H9 (cell line): ENCODE data around the gene STYXL1. TPM values are rescaled to one million over a fixed set of nuclear protein-coding genes. Genes with fewer than 3 reads are reported as not detected.
A peak's percentile ranks its signal among the peaks of the same experiment; 100 is the strongest.

Experiments used
- DNase-seq: peaks from one replicate; pipeline ENCODE4 v3.0.0-alpha.2; 2017
- H2AFZ ChIP-seq: one replicate; pipeline ENCODE4 v1.6.1; 2013; ENCODE audit warnings: mild to moderate bottlenecking, low read length, control low read depth, moderate library complexity
- H2AK5ac ChIP-seq: 2 replicates; pipeline ENCODE4 v1.6.1; 2013; ENCODE audit warnings: low read length, control low read depth, mixed read lengths; ENCODE audit not compliant: insufficient read length
- H2BK120ac ChIP-seq: one replicate; pipeline ENCODE4 v1.6.1; 2013; ENCODE audit warnings: low read depth, mild to moderate bottlenecking, low read length, control low read depth, inconsistent platforms; ENCODE audit not compliant: poor library complexity, severe bottlenecking
- H2BK12ac ChIP-seq: 2 replicates; pipeline ENCODE4 v1.6.1; 2013; ENCODE audit warnings: low read length, control low read depth, mixed read lengths, low read depth; ENCODE audit not compliant: insufficient read length
- H2BK15ac ChIP-seq: 2 replicates; pipeline ENCODE4 v1.6.1; 2013; ENCODE audit warnings: low read depth, low read length, control low read depth
- H2BK20ac ChIP-seq: one replicate; pipeline ENCODE4 v1.6.1; 2013; ENCODE audit warnings: low read depth, mild to moderate bottlenecking, low read length, control low read depth, inconsistent platforms; ENCODE audit not compliant: poor library complexity, severe bottlenecking
- H2BK5ac ChIP-seq: 2 replicates; pipeline ENCODE4 v1.6.1; 2013; ENCODE audit warnings: low read length, control low read depth, mixed read lengths; ENCODE audit not compliant: insufficient read length
- H3K14ac ChIP-seq: 2 replicates; pipeline ENCODE4 v1.6.1; 2013; ENCODE audit warnings: low read length, control low read depth; ENCODE audit not compliant: insufficient read depth
- H3K18ac ChIP-seq: 2 replicates; pipeline ENCODE4 v1.6.1; 2013; ENCODE audit warnings: low read depth, mild to moderate bottlenecking, mixed read lengths, low read length, control low read depth; ENCODE audit not compliant: insufficient read length
- H3K23ac ChIP-seq: 2 replicates; pipeline ENCODE4 v1.6.1; 2013; ENCODE audit warnings: low read length, control low read depth, mixed read lengths, low read depth; ENCODE audit not compliant: insufficient read length
- H3K23me2 ChIP-seq: 2 replicates; pipeline ENCODE4 v1.6.1; 2013; ENCODE audit warnings: low read depth, mild to moderate bottlenecking, mixed read lengths, low read length, control low read depth; ENCODE audit not compliant: insufficient read length, poor library complexity, severe bottlenecking
- H3K27ac ChIP-seq: 2 replicates; pipeline ENCODE4 v1.5.1; 2013; ENCODE audit warnings: low read length, control low read depth, mixed read lengths, low read depth; ENCODE audit not compliant: insufficient read length
- H3K27me3 ChIP-seq: 2 replicates; pipeline ENCODE4 v1.6.1; 2013; ENCODE audit warnings: low read length, control low read depth, inconsistent platforms; ENCODE audit not compliant: insufficient read depth
- H3K4ac ChIP-seq: 2 replicates; pipeline ENCODE4 v1.6.1; 2013; ENCODE audit warnings: low read depth, mild to moderate bottlenecking, control low read depth, inconsistent platforms, low read length, moderate library complexity
- H3K4me1 ChIP-seq: 2 replicates; pipeline ENCODE4 v1.6.1; 2013; ENCODE audit warnings: low read length, control low read depth, inconsistent platforms; ENCODE audit not compliant: insufficient read depth
- H3K4me2 ChIP-seq: 2 replicates; pipeline ENCODE4 v1.6.1; 2013; ENCODE audit warnings: low read length, control low read depth, mixed read lengths; ENCODE audit not compliant: insufficient read length, insufficient read depth
- H3K56ac ChIP-seq: 2 replicates; pipeline ENCODE4 v1.6.1; 2013; ENCODE audit warnings: low read depth, mild to moderate bottlenecking, mixed read lengths, low read length, control low read depth; ENCODE audit not compliant: insufficient read length
- H3K79me1 ChIP-seq: 2 replicates; pipeline ENCODE4 v1.6.1; 2013; ENCODE audit warnings: low read depth, mild to moderate bottlenecking, moderate library complexity, low read length, control low read depth, inconsistent platforms; ENCODE audit not compliant: insufficient read depth, poor library complexity, severe bottlenecking
- H3K79me2 ChIP-seq: 2 replicates; pipeline ENCODE4 v1.6.1; 2013; ENCODE audit warnings: low read length, control low read depth, inconsistent platforms; ENCODE audit not compliant: insufficient read depth
- H3K9ac ChIP-seq: 2 replicates; pipeline ENCODE4 v1.6.1; 2013; ENCODE audit warnings: low read length, control low read depth, mixed read lengths; ENCODE audit not compliant: insufficient read length; ENCODE audit errors: extremely low read depth
- H3K9me3 ChIP-seq: one replicate; pipeline ENCODE4 v1.6.1; 2013; ENCODE audit warnings: low read depth, low read length, inconsistent platforms; ENCODE audit not compliant: control insufficient read depth
- H3T11ph ChIP-seq: one replicate; pipeline ENCODE4 v1.6.1; 2013; ENCODE audit warnings: mild to moderate bottlenecking, low read length, control low read depth, inconsistent platforms
- H4K20me1 ChIP-seq: one replicate; pipeline ENCODE4 v1.6.1; 2013; ENCODE audit not compliant: control insufficient read depth, insufficient read length, insufficient read depth
- H4K5ac ChIP-seq: 2 replicates; pipeline ENCODE4 v1.6.1; 2013; ENCODE audit warnings: low read depth, mild to moderate bottlenecking, mixed read lengths, low read length, control low read depth; ENCODE audit not compliant: insufficient read length
- H4K8ac ChIP-seq: replicated peaks from 2 replicates; pipeline ENCODE4 v1.6.1; 2013; ENCODE audit warnings: low read length, control low read depth, mixed read lengths, low read depth; ENCODE audit not compliant: insufficient read length
- H4K91ac ChIP-seq: 2 replicates; pipeline ENCODE4 v1.6.1; 2013; ENCODE audit warnings: low read depth, mild to moderate bottlenecking, moderate library complexity, mixed read lengths, low read length, control low read depth; ENCODE audit not compliant: insufficient read length
- H3K27ac Mint-ChIP-seq, 3 experiments: 2 replicates in 2 of 3; 3 replicates in 1 of 3; pipeline ENCODE4 v1.8.0; 2020 to 2021; ENCODE audit warnings: mixed read lengths in 3 of 3, mild to moderate bottlenecking in 1 of 3, moderate library complexity in 1 of 3
- H3K27me3 Mint-ChIP-seq: 2 replicates; pipeline ENCODE4 v1.8.0; 2021; ENCODE audit warnings: low read depth, mild to moderate bottlenecking, moderate library complexity, mixed read lengths
- H3K36me3 Mint-ChIP-seq, 3 experiments: 2 replicates in 2 of 3; 3 replicates in 1 of 3; pipeline ENCODE4 v1.8.0; 2020 to 2021; ENCODE audit warnings: low read depth in 3 of 3, mixed read lengths in 3 of 3; ENCODE audit not compliant: insufficient read depth in 1 of 3
- H3K4me1 Mint-ChIP-seq, 2 experiments: 2 replicates each; pipeline ENCODE4 v1.8.0; 2020; ENCODE audit warnings: mixed read lengths in 2 of 2
- H3K4me3 Mint-ChIP-seq, 2 experiments: 2 replicates in 1 of 2; 3 replicates in 1 of 2; pipeline ENCODE4 v1.8.0; 2020 to 2021; ENCODE audit warnings: mild to moderate bottlenecking in 2 of 2, mixed read lengths in 2 of 2, moderate library complexity in 1 of 2
- H3K9me3 Mint-ChIP-seq, 2 experiments: 2 replicates in 1 of 2; 3 replicates in 1 of 2; pipeline ENCODE4 v1.8.0; 2020; ENCODE audit warnings: mild to moderate bottlenecking in 2 of 2, mixed read lengths in 2 of 2, moderate library complexity in 1 of 2
- CTCF ChIP-seq: fragments of 200-600 bp; sonication (generic); conservative IDR thresholded peaks from 3 replicates; pipeline ENCODE4 v1.8.0; 2021; ENCODE audit warnings: antibody characterized with exemption, mild to moderate bottlenecking
- WGBS: extraction: QIAGEN DNeasy Blood & Tissue Kit; methylation state at CpG from one replicate; pipeline ENCODE4 v1.1.7; 2013; ENCODE audit warnings: missing lambda C conversion rate, low lambda C conversion rate, mixed read lengths; ENCODE audit not compliant: insufficient read length; ENCODE audit errors: extremely low coverage; 5-methylcytosine and 5-hydroxymethylcytosine counted together
- total RNA-seq: library from RNA; stranded (reverse); gene quantifications from 2 replicates; pipeline ENCODE4 v1.2.1, GENCODE V29; 2021

STYXL1 gene
- total RNA-seq, 1 experiment from 2014 or later: 38.7 TPM

DNA sequence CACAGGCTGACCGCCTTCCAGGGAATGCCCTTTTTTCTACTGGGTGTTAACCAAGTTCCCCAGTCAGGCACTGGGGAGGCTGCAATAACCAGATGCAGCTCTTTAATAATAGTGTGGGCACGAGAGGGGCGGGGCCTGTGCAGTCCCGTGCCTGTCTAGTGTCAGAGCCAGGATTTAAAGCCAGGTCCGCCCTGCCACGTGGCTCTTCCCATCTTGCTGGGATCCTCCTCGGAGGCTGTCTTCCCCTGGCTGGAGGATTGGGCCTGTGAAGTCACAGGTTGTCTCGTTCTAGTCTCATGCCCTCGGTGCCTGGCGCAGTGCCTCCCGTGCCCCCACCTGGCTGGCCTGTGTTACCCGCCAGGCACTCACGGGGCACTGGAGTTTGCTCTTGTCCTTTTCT is 78.6 kb downstream of the STYXL1 start:
- H3K4me3 Mint-ChIP-seq: no peak overlapping the region
- H4K5ac ChIP-seq: no peak overlapping the region
- no peak overlapping the region for H2BK12ac ChIP-seq
- no peak overlapping the region for H2BK120ac ChIP-seq
- no peaks in the 10 kb centered on the region for H3K79me1 ChIP-seq
- no peak overlapping the region for H3K56ac ChIP-seq
- H3K23me2 ChIP-seq: no peaks in the 10 kb centered on the region
- H3K4me2 ChIP-seq: no peak overlapping the region
- H4K20me1 ChIP-seq: no peaks in the 10 kb centered on the region
- no peak overlapping the region for H2BK20ac ChIP-seq
- TF ChIP-seq CTCF: no peak
- no CpG with 5 or more reads among the region's 13 CpGs for WGBS
- H3K9me3 Mint-ChIP-seq: no peaks in the 10 kb centered on the region
- no peak overlapping the region for H2AFZ ChIP-seq
- no peak overlapping the region for H2AK5ac ChIP-seq
- no peaks in the 10 kb centered on the region; the same call in 1 of the 2 replicates for H3K27me3 Mint-ChIP-seq
- H3K9me3 ChIP-seq: no peaks in the 10 kb centered on the region
- H4K91ac ChIP-seq: no peak overlapping the region
- H3K27ac ChIP-seq: no peak overlapping the region
- H3K4me1 ChIP-seq: no peaks in the 10 kb centered on the region
- no peak overlapping the region for H4K8ac ChIP-seq
- H3K4ac ChIP-seq: no peak overlapping the region
- no peaks in the 10 kb centered on the region for H3K79me2 ChIP-seq
- no peak overlapping the region for H2BK15ac ChIP-seq
- H3K9ac ChIP-seq: no peak overlapping the region
- no peak for DNase-seq
- H3K23ac ChIP-seq: no peak overlapping the region
- H3K36me3 Mint-ChIP-seq: peaks cover 14 to 43% (median 33%) of the 10 kb centered on the region in 3 experiments; a peak in 6 of 7 replicates
- peak overlapping the region; percentile 44 to 90 (median 82); a peak in 3 of 7 replicates for H3K27ac Mint-ChIP-seq
- H3K27me3 ChIP-seq: no peaks in the 10 kb centered on the region
- H3K14ac ChIP-seq: no peak overlapping the region
- no peak overlapping the region for H3K18ac ChIP-seq
- H3K4me1 Mint-ChIP-seq: peaks cover 4 to 11% of the 10 kb centered on the region in 2 experiments; a peak in 3 of 4 replicates
- H2BK5ac ChIP-seq: no peak overlapping the region
- no peak overlapping the region for H3T11ph ChIP-seq
